ENCODE data around the gene OR7C1.
"Not testable (repeated sequence)": the region's sequence is repeated elsewhere in the genome, so short reads cannot be mapped to it uniquely, and the experiment has no call there.

The OR7C1 gene

GRCh38 chr19:14809272-14810057, 25.5 kb downstream of the OR7C1 start:
- Mint-ChIP-seq H3K4me3 (no peak overlapping the region), H3K27ac (no peak overlapping the region), H3K27me3 (peaks cover 7% of the 10 kb centered on the region), H3K9me3 (no peaks in the 10 kb centered on the region), H3K4me1 (no peaks in the 10 kb centered on the region), H3K36me3 (ENCODE audit: low read depth) (no peaks in the 10 kb centered on the region)
- ATAC-seq (no peak), DNase-seq (no peak)

GRCh38 chr19:14804765-14805164, 30.2 kb downstream of the OR7C1 start:
- H3K4me3 Mint-ChIP-seq, result no peak overlapping the region
- H3K27ac Mint-ChIP-seq, result no peak overlapping the region
- no peaks in the 10 kb centered on the region for H3K9me3 Mint-ChIP-seq
- DNase-seq (no peak), ATAC-seq (no peak)
- no peaks in the 10 kb centered on the region for H3K36me3 Mint-ChIP-seq (ENCODE audit: low read depth)
- peaks cover 11% of the 10 kb centered on the region for H3K27me3 Mint-ChIP-seq
- H3K4me1 Mint-ChIP-seq, result no peaks in the 10 kb centered on the region

- no peaks in the 10 kb centered on the region for H3K9me3 Mint-ChIP-seq
- DNase-seq (no peak), ATAC-seq (no peak)
- H3K4me1 Mint-ChIP-seq, result no peaks in the 10 kb centered on the region
- no peaks in the 10 kb centered on the region for H3K36me3 Mint-ChIP-seq (ENCODE audit: low read depth)
- H3K27me3 Mint-ChIP-seq, result peaks cover 19% of the 10 kb centered on the region
- no peak overlapping the region for H3K27ac Mint-ChIP-seq
- no peak overlapping the region for H3K4me3 Mint-ChIP-seq
These were observed 36.2 kb downstream of the OR7C1 start for GRCh38 chr19:14798760-14799159.

- no peak overlapping the region for H3K27ac Mint-ChIP-seq
- H3K36me3 Mint-ChIP-seq (ENCODE audit: low read depth), result no peaks in the 10 kb centered on the region
These were observed 39.0 kb downstream of the OR7C1 start for GRCh38 chr19:14796021-14796420.

GRCh38 chr19:14795078-14795721, 39.8 kb downstream of the OR7C1 start:
- ATAC-seq (no peak), DNase-seq (no peak)
- H3K9me3 Mint-ChIP-seq, result no peaks in the 10 kb centered on the region
- no peaks in the 10 kb centered on the region for H3K4me1 Mint-ChIP-seq
- peaks cover 20% of the 10 kb centered on the region for H3K27me3 Mint-ChIP-seq
- no peak overlapping the region for H3K4me3 Mint-ChIP-seq
- no peak overlapping the region for H3K27ac Mint-ChIP-seq
- no peaks in the 10 kb centered on the region for H3K36me3 Mint-ChIP-seq (ENCODE audit: low read depth)

More at GRCh38 chr19:14796021-14796420, 39.0 kb downstream of the OR7C1 start:
- no peaks in the 10 kb centered on the region for H3K9me3 Mint-ChIP-seq
- ATAC-seq, result no peak
- H3K4me3 Mint-ChIP-seq, result no peak overlapping the region
- DNase-seq, result no peak
- peaks cover 18% of the 10 kb centered on the region for H3K27me3 Mint-ChIP-seq
- H3K4me1 Mint-ChIP-seq, result no peaks in the 10 kb centered on the region

GRCh38 chr19:14792250-14792649, 42.7 kb downstream of the OR7C1 start:
- ATAC-seq; H3K4me1 Mint-ChIP-seq; H3K4me3 Mint-ChIP-seq; H3K27ac Mint-ChIP-seq; H3K9me3 Mint-ChIP-seq; DNase-seq; H3K36me3 Mint-ChIP-seq (ENCODE audit: low read depth): not testable (repeated sequence)
- peaks cover 17% of the 10 kb centered on the region for H3K27me3 Mint-ChIP-seq

- H3K27me3 Mint-ChIP-seq, result peaks cover 10% of the 10 kb centered on the region
- H3K4me1 Mint-ChIP-seq, result peaks cover 34% of the 10 kb centered on the region
- no peaks in the 10 kb centered on the region for H3K36me3 Mint-ChIP-seq (ENCODE audit: low read depth)
- ATAC-seq, result no peak
- peak overlapping the region; percentile 52 for H3K27ac Mint-ChIP-seq
- H3K4me3 Mint-ChIP-seq, result no peak overlapping the region
- peak; percentile 62 for DNase-seq
- no peaks in the 10 kb centered on the region for H3K9me3 Mint-ChIP-seq
These were observed 48.5 kb downstream of the OR7C1 start for GRCh38 chr19:14786421-14786851.

GRCh38 chr19:14785102-14785793, 49.7 kb downstream of the OR7C1 start:
- Mint-ChIP-seq H3K4me1 (peaks cover 34% of the 10 kb centered on the region), H3K27ac (peak overlapping the region; percentile 79), H3K4me3 (peak overlapping the region; percentile 15)
- not testable (repeated sequence) for H3K36me3 Mint-ChIP-seq (ENCODE audit: low read depth); H3K9me3 Mint-ChIP-seq; H3K27me3 Mint-ChIP-seq
- ATAC-seq (peak; percentile 70), DNase-seq (peak; percentile 39)

GRCh38 chr19:14784730-14785101, 50.3 kb downstream of the OR7C1 start:
- ATAC-seq (peak; percentile 86), DNase-seq (peak; percentile 67)
- Mint-ChIP-seq H3K27ac (peak overlapping the region; percentile 56), H3K4me1 (peaks cover 34% of the 10 kb centered on the region)
- not testable (repeated sequence) for H3K36me3 Mint-ChIP-seq (ENCODE audit: low read depth); H3K4me3 Mint-ChIP-seq; H3K9me3 Mint-ChIP-seq; H3K27me3 Mint-ChIP-seq

- not testable (repeated sequence) for H3K36me3 Mint-ChIP-seq (ENCODE audit: low read depth); ATAC-seq; H3K4me3 Mint-ChIP-seq; H3K9me3 Mint-ChIP-seq; H3K27ac Mint-ChIP-seq; DNase-seq
- H3K4me1 Mint-ChIP-seq, result peaks cover 34% of the 10 kb centered on the region
- H3K27me3 Mint-ChIP-seq, result peaks cover 14% of the 10 kb centered on the region
These were observed 51.5 kb downstream of the OR7C1 start for GRCh38 chr19:14783410-14783998.

- DNase-seq, result no peak
- H3K4me1 Mint-ChIP-seq, result peaks cover 35% of the 10 kb centered on the region
- no peak overlapping the region for H3K27ac Mint-ChIP-seq
- H3K9me3 Mint-ChIP-seq, result no peaks in the 10 kb centered on the region
- no peak for ATAC-seq
- H3K27me3 Mint-ChIP-seq, result peaks cover 18% of the 10 kb centered on the region
- no peaks in the 10 kb centered on the region for H3K36me3 Mint-ChIP-seq (ENCODE audit: low read depth)
- H3K4me3 Mint-ChIP-seq, result no peak overlapping the region
These were observed 52.2 kb downstream of the OR7C1 start for GRCh38 chr19:14782626-14783409.

GRCh38 chr19:14781713-14782536, 53.1 kb downstream of the OR7C1 start:
- Mint-ChIP-seq H3K4me1 (peaks cover 33% of the 10 kb centered on the region), H3K27me3 (peaks cover 22% of the 10 kb centered on the region)
- not testable (repeated sequence) for H3K27ac Mint-ChIP-seq; H3K9me3 Mint-ChIP-seq; H3K4me3 Mint-ChIP-seq; H3K36me3 Mint-ChIP-seq (ENCODE audit: low read depth); ATAC-seq; DNase-seq

- H3K4me3 Mint-ChIP-seq; DNase-seq; H3K9me3 Mint-ChIP-seq; ATAC-seq; H3K27ac Mint-ChIP-seq; H3K36me3 Mint-ChIP-seq (ENCODE audit: low read depth): not testable (repeated sequence)
- Mint-ChIP-seq H3K4me1 (peaks cover 31% of the 10 kb centered on the region), H3K27me3 (peaks cover 30% of the 10 kb centered on the region)
These were observed 54.3 kb downstream of the OR7C1 start for GRCh38 chr19:14780622-14781225.

Measured in activated naive CD8-positive, alpha-beta T cell treated with anti-CD3 and anti-CD28 coated beads, Interleukin-2, amount 50 U/mL, for 24 hours (primary cell).